ENCODE measurements around the gene BIK.
"Not testable (repeated sequence)": the region's sequence is repeated elsewhere in the genome, so short reads cannot be mapped to it uniquely, and the experiment has no call there.

Gene BIK, protein sequence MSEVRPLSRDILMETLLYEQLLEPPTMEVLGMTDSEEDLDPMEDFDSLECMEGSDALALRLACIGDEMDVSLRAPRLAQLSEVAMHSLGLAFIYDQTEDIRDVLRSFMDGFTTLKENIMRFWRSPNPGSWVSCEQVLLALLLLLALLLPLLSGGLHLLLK

DNA sequence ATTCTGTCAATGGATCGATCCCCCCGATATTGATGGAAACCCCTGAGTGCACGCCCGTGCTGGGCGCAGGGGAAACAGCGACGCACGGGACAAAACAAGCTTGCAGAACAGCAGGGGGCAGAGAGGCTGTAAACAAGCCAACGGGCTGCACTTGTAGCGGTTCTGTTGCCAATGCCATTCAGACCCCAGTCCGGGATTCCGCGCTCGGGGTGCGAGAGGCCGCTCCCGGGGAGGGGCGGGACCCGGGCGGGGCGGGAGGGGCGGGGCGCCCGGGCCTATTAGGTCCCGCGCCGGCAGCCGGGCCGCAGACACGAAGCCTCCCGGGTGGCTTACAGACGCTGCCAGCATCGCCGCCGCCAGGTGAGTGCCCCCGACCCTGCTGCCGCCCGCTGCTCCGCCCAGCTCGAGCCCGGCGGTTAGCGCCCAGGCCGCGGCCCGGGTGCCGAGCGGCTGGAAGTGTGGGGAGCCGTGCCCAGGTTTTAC, at the start of gene BIK:
Gene BIK, plus strand, starts transcription at position 307 of the 483 bp plus-strand sequence. CDS start 13,273 bp downstream, outside the sequence.
- no peak for DNase-seq

DNA sequence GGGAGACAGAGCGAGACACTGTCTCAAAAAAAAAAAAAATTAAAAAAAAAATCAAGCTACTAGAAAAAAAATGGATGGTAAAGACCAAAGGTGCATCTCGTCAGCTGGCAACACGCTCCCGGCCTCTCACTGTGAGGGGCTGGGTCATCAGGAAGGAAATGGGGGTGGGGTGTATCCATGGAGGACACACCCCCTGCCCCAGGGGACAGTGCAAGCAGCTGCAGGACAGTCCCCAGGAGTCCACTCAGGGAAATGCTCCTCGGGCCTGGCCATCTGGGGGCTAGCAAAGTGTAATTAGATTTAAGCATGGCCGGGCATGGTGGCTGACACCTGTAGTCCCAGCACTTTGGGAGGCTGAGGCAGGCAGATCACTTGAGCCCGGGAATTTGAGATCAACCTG, 44.4 kb upstream of the BIK start:
- no peak for DNase-seq

DNA sequence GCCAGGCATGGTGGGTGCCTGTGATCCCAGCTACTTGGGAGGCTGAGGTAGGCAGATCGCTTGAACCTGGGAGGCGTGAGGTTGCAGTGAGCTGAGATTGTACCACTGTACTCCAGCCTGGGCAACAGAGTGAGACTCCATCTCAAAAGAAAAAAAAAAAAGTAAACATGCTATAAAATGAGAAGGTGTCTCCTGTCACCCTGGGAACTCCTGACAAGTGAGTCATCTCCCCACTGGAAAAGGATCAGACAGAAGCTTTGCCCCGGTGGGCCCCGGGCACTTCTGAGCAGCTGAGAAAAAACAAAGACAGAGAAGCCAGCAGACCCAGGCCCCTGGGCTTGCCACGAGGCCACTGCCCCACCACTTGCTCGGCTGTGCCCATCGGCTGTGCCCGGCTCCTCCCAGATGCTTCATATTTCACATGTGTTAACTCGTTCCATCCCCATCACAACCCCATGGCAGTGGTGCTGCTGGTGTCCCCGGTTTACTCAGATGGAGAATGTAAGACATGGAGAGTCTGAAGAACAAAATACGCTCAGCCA, 43.6 kb upstream of the BIK start:
- DNase-seq = no peak

DNA sequence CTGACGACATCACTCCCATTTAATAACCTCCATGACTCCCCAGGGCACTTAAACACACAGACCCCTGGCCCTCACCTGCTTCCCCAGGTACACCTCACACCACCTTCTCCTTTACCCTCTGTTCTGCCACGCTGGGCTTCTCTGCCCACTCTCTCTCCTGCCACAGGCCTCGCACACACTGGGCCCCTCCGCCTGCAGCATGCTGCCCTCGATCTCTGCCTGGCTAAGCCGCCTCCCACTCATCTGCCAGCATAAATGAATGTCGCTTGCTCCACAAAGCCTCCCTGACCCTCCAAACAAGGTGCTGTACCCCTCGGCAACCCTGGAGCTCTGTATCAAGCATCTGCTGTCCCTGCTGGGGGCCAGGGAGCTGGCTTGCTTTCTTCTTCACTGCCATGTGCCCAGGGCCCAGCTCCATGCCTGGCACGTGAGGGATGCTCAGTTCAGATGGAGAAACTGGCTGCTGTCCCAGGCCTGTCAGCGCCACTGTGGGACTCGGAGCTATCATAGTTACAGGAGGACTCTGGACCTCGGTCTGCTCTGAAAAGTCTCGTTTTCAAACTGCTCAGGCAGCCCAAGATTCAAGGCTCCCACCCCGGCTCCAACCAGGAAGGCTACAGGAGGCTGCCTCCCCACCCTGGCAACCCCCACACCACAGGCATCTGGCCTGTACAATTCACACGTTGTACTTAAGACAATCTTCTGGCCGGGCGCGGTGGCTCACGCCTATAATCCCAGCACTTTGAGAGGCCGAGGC, 33.3 kb upstream of the BIK start:
- DNase-seq = no peak

DNA sequence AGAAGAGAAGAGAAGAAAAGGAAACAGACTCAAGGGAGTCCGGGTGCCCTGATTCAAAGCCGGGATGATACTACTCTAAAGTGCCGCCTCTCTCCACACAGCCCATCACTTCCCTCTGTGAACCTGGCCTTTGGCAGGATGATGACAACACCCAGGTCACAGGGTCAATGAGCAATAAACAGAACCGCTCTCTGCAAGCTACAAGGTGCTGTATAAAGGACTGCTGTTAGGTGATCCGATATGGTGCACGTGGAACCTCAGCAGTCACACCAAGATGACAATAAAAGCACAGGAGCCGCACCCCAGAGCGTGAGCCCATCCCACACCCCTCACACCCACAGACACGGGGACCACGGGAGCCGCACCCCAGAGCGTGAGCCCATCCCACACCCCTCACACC, 32.0 kb upstream of the BIK start:
- no peak for DNase-seq

DNA sequence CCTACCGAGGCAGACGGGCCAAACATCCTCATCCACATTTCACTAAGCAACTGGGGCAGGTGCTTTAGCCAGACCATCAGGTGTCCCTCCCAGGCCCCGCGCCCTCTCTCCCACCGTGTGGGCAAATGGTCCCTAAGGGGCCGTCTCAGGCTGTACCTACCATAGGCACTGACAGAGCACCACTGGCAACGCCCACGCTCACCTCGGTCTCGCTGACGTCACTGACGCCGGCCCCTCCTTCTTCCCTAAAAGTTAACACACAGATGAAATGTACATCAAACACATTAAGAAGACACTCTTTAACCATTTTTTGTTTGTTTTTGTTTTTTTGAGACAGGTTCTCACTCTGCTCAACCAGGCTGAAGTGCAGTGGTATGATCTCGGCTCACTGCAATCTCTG, 30.8 kb upstream of the BIK start:
- DNase-seq = no peak

DNA sequence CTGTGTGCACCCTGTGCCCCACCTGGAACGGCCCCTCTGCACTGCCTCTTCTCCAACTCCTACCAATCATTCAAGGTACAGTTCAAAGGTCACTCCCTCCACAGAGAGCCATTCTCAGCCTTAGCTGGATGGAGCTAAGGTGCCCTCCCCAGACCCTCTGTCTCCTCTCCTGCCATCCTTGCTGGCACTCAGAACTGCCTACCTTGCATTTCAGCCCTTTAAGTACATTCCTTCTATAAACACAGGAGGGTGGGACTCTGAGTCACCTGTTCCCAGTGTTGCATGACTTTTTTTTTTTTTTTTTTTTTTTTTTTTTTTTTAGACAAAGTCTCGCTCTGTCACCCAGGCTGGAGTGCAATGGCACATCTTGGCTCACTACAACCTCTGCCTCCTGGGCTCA, 29.9 kb upstream of the BIK start:
- DNase-seq = no peak

DNA sequence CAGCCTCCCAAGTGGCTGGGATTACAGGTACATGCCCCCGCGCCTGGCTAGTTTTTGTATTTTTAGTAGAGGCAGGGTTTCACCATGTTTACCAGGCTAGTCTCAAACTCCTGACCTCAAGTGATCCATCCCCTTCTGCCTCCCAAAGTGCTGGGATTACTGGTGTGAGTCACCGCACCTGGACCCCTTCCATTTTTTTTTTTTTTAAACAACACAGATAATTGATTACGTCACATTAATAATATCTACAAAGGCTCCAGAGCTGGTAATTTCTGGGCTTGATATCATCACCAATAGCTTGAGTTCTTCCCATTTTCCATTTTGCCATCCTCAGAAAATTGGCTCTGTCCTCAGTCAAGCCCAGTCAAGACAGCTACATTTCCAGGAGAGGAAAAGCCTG, 28.6 kb upstream of the BIK start:
- DNase-seq = no peak

DNA sequence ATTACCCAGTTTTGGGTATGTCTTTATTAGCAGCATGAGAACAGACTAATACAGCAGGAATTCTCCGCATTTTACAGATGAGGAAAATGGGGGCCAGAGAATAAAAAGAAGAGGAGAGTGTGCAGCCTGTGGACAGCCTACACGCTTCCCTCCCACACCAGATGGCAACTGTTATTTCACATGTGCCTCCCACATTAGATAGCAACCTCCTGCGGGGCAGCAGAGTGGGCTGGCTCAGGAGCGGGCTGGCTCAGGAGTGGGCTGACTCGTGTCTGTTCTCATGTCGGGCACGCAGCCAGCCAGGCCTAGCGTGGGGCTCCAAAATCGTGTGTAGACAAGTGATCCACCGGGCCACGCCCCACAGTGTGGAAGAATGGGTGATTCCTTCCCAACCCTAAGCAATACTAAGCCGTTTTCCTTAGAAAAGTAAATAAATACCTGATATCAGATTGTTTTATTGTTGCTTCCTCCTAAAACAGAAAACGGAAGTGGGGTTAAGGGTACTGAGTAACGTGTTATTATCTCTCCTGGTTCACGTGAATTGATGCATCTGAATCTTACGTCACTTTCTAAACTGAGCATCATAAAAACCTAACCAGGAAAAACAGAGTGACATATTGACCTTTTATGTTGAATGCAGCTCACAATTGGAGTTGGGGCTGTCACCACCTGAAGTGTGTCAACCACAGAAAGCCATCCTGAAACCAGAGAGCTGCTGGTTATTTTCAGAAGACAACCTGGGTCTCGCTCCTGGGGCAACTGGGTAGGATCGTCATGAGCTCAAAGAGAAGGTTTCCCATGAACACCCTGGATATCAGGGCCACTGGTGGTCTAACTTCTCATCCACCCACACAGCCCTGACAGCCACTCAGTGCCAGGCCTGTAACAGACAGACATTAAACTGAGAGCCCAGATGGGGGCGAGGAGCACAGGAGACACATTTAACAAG, 24.6 kb upstream of the BIK start:
- no peak for DNase-seq

DNA sequence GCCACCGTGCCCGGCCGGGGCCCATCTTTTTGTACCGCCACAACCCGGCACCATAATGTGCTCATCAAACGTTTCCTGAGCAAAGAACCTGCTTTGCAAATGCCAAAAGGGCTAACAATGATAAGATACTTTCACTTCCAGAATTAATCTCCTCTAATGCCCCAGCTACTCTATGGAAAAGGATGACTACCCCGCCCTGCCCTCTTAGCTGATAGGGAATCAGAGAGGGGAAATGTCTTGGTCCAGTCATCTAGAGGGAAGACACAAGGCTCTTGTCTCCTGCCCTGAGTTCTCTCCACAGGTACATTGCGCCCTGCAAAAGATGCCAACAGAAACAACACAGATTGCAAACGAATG, 21.9 kb upstream of the BIK start:
- DNase-seq = no peak

DNA sequence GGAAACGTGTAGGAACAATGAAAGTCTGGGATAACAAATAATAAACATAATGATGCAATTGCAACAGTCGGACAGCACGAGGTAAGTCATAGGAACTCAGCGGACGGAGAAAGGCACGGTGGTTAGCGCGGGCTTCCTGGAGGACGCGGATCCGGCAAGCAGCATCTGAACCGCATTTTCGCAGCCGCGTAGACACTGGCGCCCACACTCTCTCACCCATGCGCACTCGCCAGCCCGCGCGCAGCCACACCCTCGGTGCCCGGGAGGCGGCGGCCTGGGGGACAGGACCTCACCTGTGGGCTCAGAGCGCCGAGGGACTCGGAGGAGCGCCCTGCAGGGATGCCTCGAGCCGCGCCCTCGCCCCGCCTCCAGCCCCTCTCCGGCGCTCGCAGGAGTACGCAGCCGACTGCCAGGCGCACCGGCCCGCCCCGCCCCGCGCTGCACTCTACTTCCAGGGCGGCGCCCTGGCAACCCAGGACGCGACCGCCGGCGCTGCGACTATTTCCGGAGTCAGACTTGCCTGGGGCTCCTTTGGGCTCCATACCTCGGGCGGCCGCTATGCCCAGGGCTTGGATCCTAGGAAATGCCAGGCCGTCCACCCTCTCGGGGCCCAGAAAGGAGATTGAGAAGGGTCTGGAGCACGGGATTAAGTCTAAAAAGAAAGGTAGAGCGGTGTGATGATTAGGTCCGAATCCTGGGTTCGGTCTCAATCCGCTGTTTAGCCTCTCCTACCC, 21.4 kb upstream of the BIK start, which contains the start of gene TTLL1:
Gene TTLL1, minus strand, starts transcription at position 408 of the 734 bp plus-strand sequence. CDS start 13,805 bp downstream, outside the sequence.
- DNase-seq = peak; percentile 83 to 85

DNA sequence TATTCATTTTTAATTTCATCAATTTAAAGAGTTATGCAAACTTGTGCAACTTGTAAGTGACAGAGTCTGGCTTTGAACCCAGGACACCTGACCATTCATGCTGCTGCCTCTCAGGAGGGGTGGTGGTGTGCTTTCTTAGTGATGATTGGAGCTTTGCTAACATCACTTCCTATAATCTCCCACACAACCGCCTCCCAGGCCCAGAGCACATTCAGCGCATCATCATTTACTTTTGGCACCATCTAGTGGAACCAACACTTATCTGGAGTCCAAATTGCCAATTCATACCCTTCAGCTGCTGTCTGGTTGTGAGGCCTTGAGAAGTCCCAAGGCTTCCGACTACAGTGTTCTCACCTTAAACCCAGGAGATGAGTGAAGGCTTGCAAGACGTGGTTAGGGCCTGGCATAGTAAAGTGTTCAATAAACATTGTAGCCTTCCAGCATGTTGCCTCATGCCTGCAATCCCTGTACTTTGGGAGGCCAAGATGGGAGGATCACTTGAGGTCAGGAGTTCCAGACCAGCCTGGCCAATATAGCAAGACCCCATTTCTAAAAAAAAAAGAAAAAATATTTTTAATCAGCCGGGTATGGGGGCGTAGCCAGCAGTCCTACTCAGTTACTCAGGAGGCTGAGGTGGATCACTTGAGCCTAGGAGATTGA, 20.3 kb upstream of the BIK start:
- DNase-seq = peak; percentile 73 to 77

DNA sequence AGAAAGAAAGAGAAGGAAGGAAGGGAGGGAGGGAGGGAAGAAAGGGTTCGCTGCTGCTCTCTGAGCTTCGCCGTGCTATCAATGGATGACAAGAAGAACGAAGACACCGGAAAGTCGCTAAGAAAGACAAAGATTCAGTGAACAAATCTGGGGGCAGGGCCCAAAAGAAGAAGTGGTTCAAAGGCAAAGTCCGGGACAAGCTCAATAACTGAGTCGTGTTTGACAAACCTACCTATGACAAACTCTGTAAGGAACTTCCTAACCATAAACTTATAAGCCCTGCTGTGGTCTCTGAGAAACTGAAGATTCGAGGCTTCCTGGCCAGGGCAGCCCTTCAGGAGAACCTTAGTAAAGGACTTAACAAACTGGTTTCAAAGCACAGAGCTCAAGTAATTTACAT, 18.5 kb upstream of the BIK start:
- peak; percentile 7 to 44 for DNase-seq

DNA sequence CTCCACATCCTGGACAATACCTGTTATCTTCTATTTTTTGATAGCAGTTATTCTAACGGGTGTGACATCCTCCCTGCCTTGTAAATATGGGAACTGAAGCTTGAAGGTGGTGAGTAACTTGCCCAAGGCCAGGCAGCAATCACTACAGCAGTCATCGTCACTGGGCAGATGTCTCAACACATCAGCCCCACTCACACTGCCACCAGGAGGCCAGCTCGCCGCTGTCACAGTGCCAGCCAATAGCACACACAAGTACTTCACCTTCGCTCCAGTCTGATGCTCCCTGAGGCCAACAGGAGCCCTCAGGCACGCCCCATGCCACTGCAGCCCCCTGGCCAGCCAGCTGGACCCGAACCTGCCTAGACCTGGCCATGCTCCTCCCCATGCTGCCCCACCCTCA, 16.5 kb upstream of the BIK start:
- peak; percentile 61 to 69 for DNase-seq

DNA sequence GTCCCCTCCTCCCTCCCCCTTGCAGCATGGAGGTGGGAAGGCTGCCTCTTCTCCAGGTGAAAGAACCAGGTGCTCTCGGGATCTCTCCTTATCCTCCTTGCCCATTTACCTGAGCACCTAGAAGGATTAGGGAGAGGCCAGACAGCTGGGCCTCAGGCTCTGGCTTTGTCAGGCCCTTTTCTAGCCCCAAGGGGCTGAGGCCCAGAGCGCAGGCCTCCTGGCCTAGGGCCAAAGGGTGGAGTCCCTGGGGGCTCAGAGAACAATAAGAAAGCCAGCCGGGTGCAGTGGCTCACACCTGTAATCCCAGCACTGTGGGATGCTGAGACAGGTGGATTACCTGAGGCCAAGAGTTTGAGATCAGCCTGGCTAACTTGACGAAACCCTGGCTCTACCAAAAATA, 16.0 kb upstream of the BIK start:
- DNase-seq = no peak

DNA sequence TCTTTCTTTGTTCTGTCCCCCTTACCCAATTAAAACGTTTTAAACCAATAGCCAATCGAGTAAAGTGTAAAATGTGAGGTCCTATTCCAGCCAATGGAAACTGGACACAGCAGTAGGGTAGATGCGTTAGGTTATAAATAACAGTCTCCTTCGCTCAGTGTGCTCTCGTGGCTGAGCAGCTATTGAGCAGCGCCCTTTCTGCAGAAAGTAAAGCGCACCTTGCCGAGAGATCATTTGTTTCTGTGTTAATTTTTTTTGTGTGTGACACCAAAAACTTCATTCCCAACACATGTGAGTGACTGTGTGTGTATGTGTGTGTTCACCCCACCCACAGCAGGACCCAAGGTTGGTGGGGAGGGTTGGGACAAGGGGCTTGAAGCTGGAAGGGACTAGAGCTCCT, 14.1 kb upstream of the BIK start:
- DNase-seq = no peak

DNA sequence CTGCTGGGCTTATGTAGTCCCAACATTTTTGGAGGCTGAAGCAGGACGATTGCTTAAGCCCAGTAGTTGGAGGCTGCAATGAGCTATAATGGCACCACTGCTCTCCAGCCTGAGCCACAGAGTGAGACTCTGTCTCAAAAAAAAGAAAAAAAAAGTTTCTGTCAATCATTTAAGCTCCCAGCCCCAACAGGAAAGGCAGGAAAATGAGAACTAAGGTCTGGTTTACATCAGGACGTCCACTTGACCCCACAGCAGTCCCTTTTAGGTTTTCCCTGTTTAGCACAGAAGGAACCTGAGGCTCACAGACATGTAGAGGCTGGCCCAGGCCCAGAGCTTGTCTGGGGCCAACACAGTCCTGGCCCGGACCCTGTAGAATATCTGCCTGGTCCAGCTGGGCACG, 12.2 kb upstream of the BIK start:
- no peak for DNase-seq

DNA sequence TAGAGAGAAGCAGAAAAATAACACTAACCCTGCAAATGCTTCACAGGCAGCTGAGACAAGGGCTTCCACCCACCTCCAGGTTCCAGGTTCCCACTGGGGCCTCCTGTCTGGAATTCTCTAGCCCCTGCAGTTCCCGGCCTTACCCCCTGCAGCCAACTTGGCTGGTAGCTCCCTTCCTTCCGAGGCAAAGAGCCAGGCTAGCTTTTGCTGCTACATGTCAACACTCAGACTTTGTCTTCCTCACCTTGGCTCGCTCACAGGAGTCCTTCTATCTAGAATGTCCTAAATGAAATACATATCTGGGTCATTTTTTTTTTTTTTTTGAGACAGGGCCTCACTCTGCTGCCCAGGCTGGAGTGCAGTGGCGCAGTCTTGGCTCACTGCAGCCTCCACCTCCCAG, 11.5 kb upstream of the BIK start:
- DNase-seq = no peak

DNA sequence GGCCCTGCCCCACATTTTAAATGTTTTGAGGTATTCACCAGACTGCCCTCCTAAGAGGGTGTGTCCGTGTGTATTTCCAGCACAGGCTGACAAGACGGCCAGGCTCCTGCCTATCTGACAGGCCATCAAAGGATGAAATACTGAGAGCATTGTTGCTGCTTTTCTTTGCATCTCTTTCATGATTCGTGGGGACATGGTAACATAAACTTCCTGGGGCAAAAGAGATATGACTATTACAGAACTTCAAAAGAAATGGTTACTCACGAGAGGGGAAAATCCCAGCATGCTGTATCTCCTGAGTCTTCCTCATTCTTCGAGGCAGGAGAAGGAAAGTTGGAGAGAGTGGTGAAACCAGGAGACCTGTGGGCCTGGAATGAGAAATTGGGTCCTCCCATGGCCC, 10.3 kb upstream of the BIK start:
- DNase-seq = no peak

DNA sequence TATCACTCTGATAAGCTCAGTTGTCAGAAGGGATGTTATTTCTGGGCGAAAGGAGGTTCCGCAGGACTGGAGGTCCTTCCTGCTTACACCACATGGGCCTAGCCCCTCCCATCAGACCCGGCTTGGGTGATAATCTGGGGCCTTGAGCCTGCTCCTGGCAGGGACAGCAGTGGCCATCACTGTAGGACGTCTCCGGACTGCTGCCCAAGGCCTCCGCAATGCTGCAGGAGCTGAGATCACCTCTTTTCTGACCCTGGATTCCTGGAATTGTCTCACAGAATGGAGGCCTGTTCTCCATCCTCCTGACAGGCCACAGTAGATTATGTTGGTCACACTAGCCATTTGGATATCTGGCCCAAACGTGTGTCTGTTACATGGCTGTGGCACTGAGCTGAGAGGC, 9.2 kb upstream of the BIK start:
- DNase-seq = no peak

DNA sequence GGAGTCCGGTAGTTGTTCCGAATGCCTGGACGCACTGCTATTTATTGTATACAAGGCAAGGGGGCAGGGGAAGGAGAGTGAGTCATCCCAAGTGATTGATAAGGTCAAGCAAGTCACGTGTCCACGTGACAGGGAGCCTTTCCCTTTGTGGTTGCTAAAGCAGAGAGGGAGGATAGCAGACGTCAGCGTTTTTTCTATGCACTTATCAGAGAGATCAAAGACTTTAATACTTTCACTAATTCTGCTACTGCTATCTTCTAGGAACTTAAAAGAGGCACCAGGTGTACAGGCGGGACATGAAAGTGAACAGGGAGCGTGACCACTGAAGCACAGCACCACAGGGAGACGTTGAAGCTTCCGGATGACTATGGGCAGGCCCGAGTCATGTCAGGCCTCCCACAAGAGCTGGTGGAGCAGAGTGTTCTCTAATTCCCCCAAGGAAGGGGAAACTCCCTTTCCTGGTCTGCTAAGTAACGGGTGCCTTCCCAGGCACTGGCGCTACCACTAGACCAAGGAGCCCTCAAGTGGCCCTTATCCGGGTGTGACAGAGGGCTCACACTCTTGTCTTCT, 6.4 kb upstream of the BIK start:
- not testable (repeated sequence) for DNase-seq

DNA sequence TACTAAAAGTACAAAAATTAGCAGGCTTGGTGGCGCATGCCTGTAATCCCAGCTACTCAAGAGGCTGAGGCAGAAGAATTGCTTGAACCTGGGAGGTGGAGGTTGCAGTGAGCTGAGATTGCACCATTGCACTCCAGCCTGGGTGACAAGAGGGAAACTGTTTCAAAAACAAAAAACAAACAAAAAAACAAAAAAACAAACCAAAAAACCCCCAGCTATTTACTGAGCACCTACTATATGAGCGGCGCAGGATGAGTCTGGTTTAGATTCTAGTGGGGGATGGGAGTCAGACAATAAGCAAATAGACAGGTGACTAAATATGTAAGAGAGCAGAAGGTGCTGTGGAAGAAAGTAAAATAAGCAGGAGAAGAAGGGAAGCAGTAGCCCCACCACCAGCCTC, 5.6 kb upstream of the BIK start:
- not testable (repeated sequence) for DNase-seq
